A549 (cell line): ENCODE results near the gene MICU2.

Experiments
- CTCF ChIP-seq: fragments of >200 bp; sonication (Bioruptor Twin); formaldehyde crosslinking; IDR thresholded peaks from 3 replicates; pipeline ENCODE4 v1.5.1; 2016
- ESRRA ChIP-seq: fragments of 150-350 bp; IDR thresholded peaks from 2 replicates; pipeline ENCODE4 v1.6.1; 2014; ENCODE audit warnings: mild to moderate bottlenecking, low read length, borderline replicate concordance
- FOSL2 ChIP-seq, 2 experiments: fragments of 450-650 bp in 1 of 2; fragments of >200 bp in 1 of 2; sonication (Bioruptor Twin) in 1 of 2; formaldehyde crosslinking; IDR thresholded peaks; 2 replicates each; pipeline versions ENCODE4 v1.5.0 to v1.6.1; 2016 to 2020; ENCODE audit warnings: mild to moderate bottlenecking in 1 of 2, moderate library complexity in 1 of 2
- KDM1A ChIP-seq: fragments of 200-600 bp; sonication (generic); IDR thresholded peaks from 2 replicates; pipeline ENCODE4 v1.6.1; 2016; ENCODE audit warnings: low read depth, mild to moderate bottlenecking
- NR3C1 ChIP-seq: fragments of >200 bp; sonication (Bioruptor Twin); formaldehyde crosslinking; IDR thresholded peaks from 3 replicates; pipeline ENCODE4 v1.6.1; 2017
- POLR2AphosphoS2 ChIP-seq: conservative IDR thresholded peaks from 2 replicates; pipeline ENCODE4 v1.6.1; 2012; ENCODE audit warnings: low read length, improper control_type of control experiment, inconsistent platforms
- RAD21 ChIP-seq, 2 experiments: fragments of >200 bp in 1 of 2; sonication (Bioruptor Twin) in 1 of 2; formaldehyde crosslinking in 1 of 2; IDR thresholded peaks in 1 of 2; conservative IDR thresholded peaks in 1 of 2; 2 replicates in 1 of 2; 3 replicates in 1 of 2; pipeline ENCODE4 v1.6.1; 2012 to 2018; ENCODE audit warnings: inconsistent platforms in 1 of 2
- RARB ChIP-seq: fragments of 250-450 bp; sonication (Bioruptor Pico); IDR thresholded peaks from 2 replicates; pipeline ENCODE4 v1.8.0; 2021; ENCODE audit warnings: mild to moderate bottlenecking, moderate library complexity
- RCOR1 ChIP-seq: fragments of 150-350 bp; IDR thresholded peaks from 2 replicates; pipeline ENCODE4 v1.6.1; 2014; ENCODE audit warnings: antibody characterized with exemption, low read length, low read depth
- SREBF2 ChIP-seq: fragments of 450-650 bp; IDR thresholded peaks from 2 replicates; pipeline ENCODE4 v1.6.1; 2014; ENCODE audit warnings: mild to moderate bottlenecking, moderate library complexity

DNA sequence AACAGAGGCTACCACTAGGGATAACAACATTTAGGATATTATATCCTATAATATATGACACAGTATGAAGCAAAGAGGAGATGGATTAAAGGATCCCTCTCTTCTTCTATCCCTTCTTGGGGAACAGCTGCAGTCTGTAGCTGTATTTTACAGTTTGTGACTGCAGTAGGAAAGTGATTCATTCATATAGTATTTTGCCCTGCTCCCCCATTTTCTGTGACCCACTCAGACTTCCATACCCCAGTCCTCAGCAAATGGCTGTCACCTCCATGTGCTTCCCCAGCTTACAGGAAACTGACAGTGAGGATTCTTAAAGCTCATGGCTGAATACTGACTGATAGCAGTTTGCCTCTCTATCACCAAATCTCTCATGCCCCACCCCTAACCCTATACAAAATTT lies 27.5 kb downstream of the MICU2 start:
- TF ChIP-seq CTCF (no peak), FOSL2 (IDR thresholded peaks at IDR 0.05) (no peak), FOSL2 (CRISPR knock-in tag; IDR thresholded peaks at IDR 0.05) (no peak), POLR2AphosphoS2 (no peak), RARB (CRISPR knock-in tag) (no peak), KDM1A (no peak), SREBF2 (no peak), RCOR1 (no peak), RAD21 (conservative IDR thresholded peaks at IDR 0.05 in 1 of 2, IDR thresholded peaks at IDR 0.05 in 1 of 2) (no peak), ESRRA (no peak), NR3C1 (no peak)
